ENCODE measurements around the gene ADAT1.

DNA sequence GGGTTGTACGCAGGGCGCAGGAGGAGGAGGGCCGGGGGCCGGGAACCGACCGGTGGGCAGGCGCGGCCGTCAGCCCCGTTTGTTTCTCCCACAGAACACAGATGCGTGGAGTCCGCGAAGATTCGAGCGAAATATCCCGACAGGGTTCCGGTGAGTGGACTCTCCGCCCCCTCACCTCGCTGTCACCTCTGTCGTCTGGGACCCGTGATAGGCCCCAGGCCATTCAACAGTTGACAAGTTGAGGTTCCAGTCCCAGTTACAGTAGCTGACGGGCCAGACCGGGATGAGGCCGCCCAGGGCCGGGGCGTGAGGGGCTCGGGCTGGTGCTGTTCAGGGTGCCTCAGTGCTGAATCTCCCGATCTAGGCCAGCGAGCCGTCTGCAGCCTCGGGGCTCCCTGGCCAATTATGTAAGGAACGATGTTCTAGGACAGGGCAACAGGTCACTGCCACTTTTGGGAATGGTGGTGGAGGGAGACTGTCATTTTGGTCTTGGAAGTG is 56.3 kb downstream of the ADAT1 start:
- TF ChIP-seq EZH2 (optimal IDR thresholded peaks at IDR 0.05; ENCODE audit: low read depth, low read length), result no peak
- TF ChIP-seq EZH2phosphoT487 (IDR thresholded peaks at IDR 0.05; ENCODE audit: low read length), result no peak

Data from MM.1S (cell line).